Astrocyte (in vitro differentiated cells and primary cell): ENCODE results near the gene GDF2. TPM values are rescaled to one million over a fixed set of nuclear protein-coding genes. Genes with fewer than 3 reads are reported as not detected.

Experiments used
- DNase-seq: peaks from one replicate; pipeline ENCODE4 v3.0.0-alpha.2; 2010; ENCODE audit warnings: low read depth
- FAIRE-seq: peaks from 2 replicates; lab custom pipeline; 2011; peaks lifted over from hg19 to GRCh38; lab: Jason Lieb, UNC
- H2AFZ ChIP-seq: 2 replicates; pipeline ENCODE4 v1.6.0; 2012; ENCODE audit warnings: low read depth, low read length, inconsistent platforms
- H3K27ac ChIP-seq: 2 replicates; pipeline ENCODE4 v1.5.1; 2011; ENCODE audit warnings: low read depth, low read length, inconsistent platforms
- H3K27me3 ChIP-seq: 2 replicates; pipeline ENCODE4 v1.6.0; 2011; ENCODE audit warnings: low read length, inconsistent platforms; ENCODE audit not compliant: insufficient read depth
- H3K36me3 ChIP-seq: 2 replicates; pipeline ENCODE4 v1.5.1; 2011; ENCODE audit warnings: low read length, inconsistent platforms; ENCODE audit not compliant: insufficient read depth
- H3K4me1 ChIP-seq: 2 replicates; pipeline ENCODE4 v1.5.1; 2011; ENCODE audit warnings: low read length, inconsistent platforms; ENCODE audit not compliant: insufficient read depth
- H3K4me2 ChIP-seq: 2 replicates; pipeline ENCODE4 v1.6.0; 2012; ENCODE audit warnings: low read length, inconsistent platforms
- H3K4me3 ChIP-seq: 2 replicates; pipeline ENCODE4 v1.5.1; 2011; ENCODE audit warnings: low read depth, mild to moderate bottlenecking, low read length, inconsistent platforms; ENCODE audit not compliant: insufficient read depth
- H3K79me2 ChIP-seq: 2 replicates; pipeline ENCODE4 v1.6.0; 2012; ENCODE audit warnings: mild to moderate bottlenecking, low read length, inconsistent platforms; ENCODE audit not compliant: insufficient read depth
- H3K9ac ChIP-seq: 2 replicates; pipeline ENCODE4 v1.6.0; 2012; ENCODE audit warnings: mild to moderate bottlenecking, low read length, inconsistent platforms
- H3K9me3 ChIP-seq: 2 replicates; pipeline ENCODE4 v1.5.1; 2012; ENCODE audit warnings: low read depth, mild to moderate bottlenecking, low read length, inconsistent platforms; ENCODE audit not compliant: insufficient read depth
- H4K20me1 ChIP-seq: 2 replicates; pipeline ENCODE4 v1.6.0; 2012; ENCODE audit warnings: low read length, inconsistent platforms; ENCODE audit not compliant: insufficient read depth
- H3K27ac Mint-ChIP-seq: one replicate; pipeline ENCODE4 v1.8.0; 2021; ENCODE audit warnings: mild to moderate bottlenecking, mixed read lengths; ENCODE audit not compliant: unreplicated experiment
- H3K27me3 Mint-ChIP-seq: one replicate; pipeline ENCODE4 v1.8.0; 2021; ENCODE audit warnings: low read depth, mixed read lengths; ENCODE audit not compliant: unreplicated experiment
- H3K36me3 Mint-ChIP-seq: one replicate; pipeline ENCODE4 v1.8.0; 2021; ENCODE audit warnings: low read depth, mixed read lengths; ENCODE audit not compliant: unreplicated experiment
- H3K4me1 Mint-ChIP-seq: one replicate; pipeline ENCODE4 v1.8.0; 2021; ENCODE audit warnings: low read depth, mixed read lengths; ENCODE audit not compliant: unreplicated experiment
- H3K4me3 Mint-ChIP-seq: one replicate; pipeline ENCODE4 v1.8.0; 2021; ENCODE audit warnings: mild to moderate bottlenecking, moderate library complexity, mixed read lengths; ENCODE audit not compliant: unreplicated experiment
- H3K9me3 Mint-ChIP-seq: one replicate; pipeline ENCODE4 v1.8.0; 2021; ENCODE audit warnings: mild to moderate bottlenecking, mixed read lengths; ENCODE audit not compliant: unreplicated experiment
- EZH2 ChIP-seq: IDR thresholded peaks from 2 replicates; pipeline ENCODE4 v1.6.1; 2012; ENCODE audit warnings: mild to moderate bottlenecking, low read length, inconsistent platforms; ENCODE audit not compliant: insufficient read depth
- total RNA-seq: library from RNA; stranded (reverse); gene quantifications from 2 replicates; pipeline ENCODE4 v1.2.1, GENCODE V29; 2021
- TF ChIP-seq, protein P1 (sequence below): IDR thresholded peaks from 2 replicates; pipeline ENCODE4 v1.5.1; 2011; ENCODE audit warnings: low read depth, mild to moderate bottlenecking, inconsistent platforms, low read length, moderate library complexity; ENCODE audit not compliant: insufficient read depth

Gene GDF2
- total RNA-seq, 1 donor from 2014 or later: not detected

GRCh38 chr10:47336387-47337134 is 14.3 kb downstream of the GDF2 start:
- H4K20me1 ChIP-seq: no peaks in the 10 kb centered on the region
- H3K79me2 ChIP-seq: no peaks in the 10 kb centered on the region
- H3K27me3 ChIP-seq: peaks cover 16% of the 10 kb centered on the region
- no peak overlapping the region for H3K4me3 Mint-ChIP-seq
- peaks cover 52% of the 10 kb centered on the region for H3K27me3 Mint-ChIP-seq
- no peaks in the 10 kb centered on the region for H3K9me3 Mint-ChIP-seq
- no peak overlapping the region for H3K27ac Mint-ChIP-seq
- H2AFZ ChIP-seq: no peak overlapping the region
- TF ChIP-seq, protein P1, sequence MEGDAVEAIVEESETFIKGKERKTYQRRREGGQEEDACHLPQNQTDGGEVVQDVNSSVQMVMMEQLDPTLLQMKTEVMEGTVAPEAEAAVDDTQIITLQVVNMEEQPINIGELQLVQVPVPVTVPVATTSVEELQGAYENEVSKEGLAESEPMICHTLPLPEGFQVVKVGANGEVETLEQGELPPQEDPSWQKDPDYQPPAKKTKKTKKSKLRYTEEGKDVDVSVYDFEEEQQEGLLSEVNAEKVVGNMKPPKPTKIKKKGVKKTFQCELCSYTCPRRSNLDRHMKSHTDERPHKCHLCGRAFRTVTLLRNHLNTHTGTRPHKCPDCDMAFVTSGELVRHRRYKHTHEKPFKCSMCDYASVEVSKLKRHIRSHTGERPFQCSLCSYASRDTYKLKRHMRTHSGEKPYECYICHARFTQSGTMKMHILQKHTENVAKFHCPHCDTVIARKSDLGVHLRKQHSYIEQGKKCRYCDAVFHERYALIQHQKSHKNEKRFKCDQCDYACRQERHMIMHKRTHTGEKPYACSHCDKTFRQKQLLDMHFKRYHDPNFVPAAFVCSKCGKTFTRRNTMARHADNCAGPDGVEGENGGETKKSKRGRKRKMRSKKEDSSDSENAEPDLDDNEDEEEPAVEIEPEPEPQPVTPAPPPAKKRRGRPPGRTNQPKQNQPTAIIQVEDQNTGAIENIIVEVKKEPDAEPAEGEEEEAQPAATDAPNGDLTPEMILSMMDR: no peak
- no peak for TF ChIP-seq EZH2
- peaks cover 3% of the 10 kb centered on the region for H3K4me1 Mint-ChIP-seq
- FAIRE-seq (no peak), DNase-seq (no peak)
- H3K9ac ChIP-seq: no peak overlapping the region
- no peaks in the 10 kb centered on the region for H3K9me3 ChIP-seq
- no peaks in the 10 kb centered on the region for H3K36me3 Mint-ChIP-seq
- H3K27ac ChIP-seq: no peak overlapping the region
- H3K4me2 ChIP-seq: no peak overlapping the region
- no peaks in the 10 kb centered on the region for H3K4me1 ChIP-seq
- no peak overlapping the region for H3K4me3 ChIP-seq
- no peaks in the 10 kb centered on the region for H3K36me3 ChIP-seq

GRCh38 chr10:47337310-47337709 is 15.1 kb downstream of the GDF2 start:
- Mint-ChIP-seq H3K36me3 (no peaks in the 10 kb centered on the region), H3K27ac (no peak overlapping the region), H3K4me1 (peaks cover 3% of the 10 kb centered on the region), H3K9me3 (no peaks in the 10 kb centered on the region), H3K4me3 (no peak overlapping the region), H3K27me3 (peaks cover 50% of the 10 kb centered on the region)
- H2AFZ ChIP-seq: no peak overlapping the region
- no peaks in the 10 kb centered on the region for H4K20me1 ChIP-seq
- no peak for TF ChIP-seq EZH2
- TF ChIP-seq, protein P1: no peak
- no peak overlapping the region for H3K4me3 ChIP-seq
- H3K36me3 ChIP-seq: no peaks in the 10 kb centered on the region
- no peak overlapping the region for H3K27ac ChIP-seq
- no peak for DNase-seq
- no peaks in the 10 kb centered on the region for H3K79me2 ChIP-seq
- no peak overlapping the region for H3K4me2 ChIP-seq
- no peak overlapping the region for H3K9ac ChIP-seq
- no peaks in the 10 kb centered on the region for H3K9me3 ChIP-seq
- no peaks in the 10 kb centered on the region for H3K4me1 ChIP-seq
- no peak for FAIRE-seq
- peaks cover 16% of the 10 kb centered on the region for H3K27me3 ChIP-seq

DNA sequence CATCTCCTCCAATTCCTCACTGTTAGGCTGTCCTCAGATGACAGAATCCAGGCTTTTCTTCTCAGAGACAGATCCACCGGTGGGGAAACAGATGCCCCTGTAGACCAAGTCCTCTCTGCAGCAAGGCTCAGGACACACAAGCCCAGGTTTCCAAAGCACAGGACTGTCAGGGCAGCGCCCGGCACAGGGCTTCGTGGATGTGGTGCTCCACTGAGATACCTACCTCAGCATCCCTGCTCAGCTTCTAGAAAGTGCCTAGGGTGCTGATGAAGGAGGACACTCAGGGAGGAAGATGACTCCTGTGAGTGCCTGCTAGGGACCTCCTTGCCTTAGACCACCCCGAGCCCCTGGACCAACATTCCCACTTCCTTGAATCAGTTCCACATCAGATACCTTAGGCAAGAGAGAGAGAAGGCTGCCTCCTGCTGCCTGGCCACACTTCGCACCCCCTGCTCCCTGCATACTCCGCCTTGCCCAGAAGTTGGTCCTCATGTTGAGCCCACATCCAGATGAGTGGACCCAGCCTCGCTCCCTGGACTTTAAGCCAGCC is 17.0 kb downstream of the GDF2 start:
- H3K4me2 ChIP-seq: no peak overlapping the region
- no peaks in the 10 kb centered on the region for H3K9me3 ChIP-seq
- H3K4me3 ChIP-seq: no peak overlapping the region
- no peaks in the 10 kb centered on the region for H3K4me1 ChIP-seq
- H3K36me3 ChIP-seq: no peaks in the 10 kb centered on the region
- no peak overlapping the region for H2AFZ ChIP-seq
- H3K4me3 Mint-ChIP-seq: no peak overlapping the region
- H3K36me3 Mint-ChIP-seq: no peaks in the 10 kb centered on the region
- TF ChIP-seq, protein P1: no peak
- no peak for TF ChIP-seq EZH2
- H4K20me1 ChIP-seq: no peaks in the 10 kb centered on the region
- no peak for DNase-seq
- H3K4me1 Mint-ChIP-seq: no peaks in the 10 kb centered on the region
- no peak for FAIRE-seq
- no peak overlapping the region for H3K27ac Mint-ChIP-seq
- no peak overlapping the region for H3K9ac ChIP-seq
- peaks cover 10% of the 10 kb centered on the region for H3K27me3 ChIP-seq
- no peak overlapping the region for H3K27ac ChIP-seq
- peaks cover 48% of the 10 kb centered on the region for H3K27me3 Mint-ChIP-seq
- H3K79me2 ChIP-seq: no peaks in the 10 kb centered on the region
- H3K9me3 Mint-ChIP-seq: no peaks in the 10 kb centered on the region
